H1 (cell line): ENCODE measurements around the gene PAX6. TPM values are rescaled to one million over a fixed set of nuclear protein-coding genes. Genes with fewer than 3 reads are reported as not detected.
A peak's percentile ranks its signal among the peaks of the same experiment; 100 is the strongest.

Experiments used
- CTCF ChIA-PET: fragments of 300-600 bp; sonication (Branson Sonifier 250); formaldehyde crosslinking; loops from one replicate; lab custom pipeline; 2021; ENCODE audit not compliant: partially characterized antibody; lab: Charles Lee
- POLR2A ChIA-PET: fragments of 300-600 bp; sonication (Branson Sonifier 250); formaldehyde crosslinking; loops from one replicate; lab custom pipeline; 2021; ENCODE audit warnings: inconsistent platforms; ENCODE audit not compliant: partially characterized antibody; lab: Charles Lee
- DNase-seq, 2 experiments: peaks; one replicate each; pipeline versions ENCODE4 v3.0.0 to v3.0.0-alpha.2; 2010 to 2022; ENCODE audit warnings: low spot score in 2 of 2, low read depth in 1 of 2, mixed read lengths in 1 of 2
- FAIRE-seq: peaks from 2 replicates; lab custom pipeline; 2011; peaks lifted over from hg19 to GRCh38; lab: Jason Lieb, UNC
- H2AFZ ChIP-seq: 2 replicates; pipeline ENCODE4 v1.8.1; 2012; ENCODE audit warnings: low read length, inconsistent platforms
- H2AK5ac ChIP-seq: 2 replicates; pipeline ENCODE4 v1.6.1; 2013; ENCODE audit warnings: low read depth, low read length
- H2BK120ac ChIP-seq: replicated peaks from 2 replicates; pipeline ENCODE3; 2013; ENCODE audit warnings: low read depth, low read length, inconsistent platforms
- H2BK12ac ChIP-seq: 2 replicates; pipeline ENCODE4 v1.6.1; 2013; ENCODE audit warnings: low read depth, low read length
- H2BK15ac ChIP-seq: 2 replicates; pipeline ENCODE4 v1.6.1; 2013; ENCODE audit warnings: low read length
- H2BK20ac ChIP-seq: 2 replicates; pipeline ENCODE4 v1.6.1; 2013; ENCODE audit warnings: low read length
- H2BK5ac ChIP-seq: 2 replicates; pipeline ENCODE4 v1.6.1; 2013; ENCODE audit warnings: low read depth, low read length
- H3K14ac ChIP-seq: 2 replicates; pipeline ENCODE4 v1.6.1; 2013; ENCODE audit warnings: inconsistent platforms; ENCODE audit not compliant: insufficient read length
- H3K18ac ChIP-seq: 2 replicates; pipeline ENCODE4 v1.6.1; 2013; ENCODE audit warnings: low read length; ENCODE audit errors: extremely low read depth
- H3K23ac ChIP-seq: 2 replicates; pipeline ENCODE4 v1.6.1; 2013; ENCODE audit warnings: inconsistent platforms; ENCODE audit not compliant: insufficient read length
- H3K23me2 ChIP-seq: 2 replicates; pipeline ENCODE4 v1.6.1; 2013; ENCODE audit warnings: low read depth, low read length
- H3K27ac ChIP-seq: 2 replicates; pipeline ENCODE4 v1.6.1; 2011; ENCODE audit warnings: low read depth, low read length, inconsistent platforms
- H3K27me3 ChIP-seq, 4 experiments: replicated peaks in 1 of 4; 1 replicate in 1 of 4; 2 replicates in 3 of 4; pipeline versions ENCODE4 v1.6.1 to v1.8.1; 2011 to 2013; ENCODE audit warnings: low read length in 3 of 4, mild to moderate bottlenecking in 3 of 4, inconsistent platforms in 2 of 4, mixed read lengths in 2 of 4, moderate library complexity in 1 of 4; ENCODE audit not compliant: control insufficient read depth in 3 of 4, insufficient read depth in 3 of 4; ENCODE audit errors: extremely low read depth in 1 of 4
- H3K36me3 ChIP-seq, 4 experiments: 2 replicates each; pipeline versions ENCODE4 v1.6.1 to v1.8.1; 2011 to 2013; ENCODE audit warnings: mild to moderate bottlenecking in 4 of 4, low read length in 3 of 4, moderate library complexity in 2 of 4, control low read depth in 1 of 4, inconsistent platforms in 1 of 4; ENCODE audit not compliant: insufficient read depth in 4 of 4, control insufficient read depth in 2 of 4
- H3K4ac ChIP-seq: replicated peaks from 2 replicates; pipeline ENCODE3; 2013; ENCODE audit warnings: low read length, low read depth, mixed read lengths, inconsistent platforms; ENCODE audit not compliant: insufficient read length
- H3K4me1 ChIP-seq, 4 experiments: replicated peaks in 1 of 4; 1 replicate in 1 of 4; 2 replicates in 3 of 4; pipeline versions ENCODE4 v1.6.1 to v1.8.1; 2011 to 2013; ENCODE audit warnings: low read length in 3 of 4, inconsistent platforms in 2 of 4, mixed read lengths in 1 of 4; ENCODE audit not compliant: insufficient read depth in 4 of 4, control insufficient read depth in 3 of 4
- H3K4me2 ChIP-seq, 2 experiments: 2 replicates each; pipeline versions ENCODE4 v1.6.1 to v1.8.1; 2011 to 2013; ENCODE audit warnings: low read depth in 2 of 2, low read length in 2 of 2, control low read depth in 1 of 2, inconsistent platforms in 1 of 2, mild to moderate bottlenecking in 1 of 2; ENCODE audit not compliant: insufficient read depth in 1 of 2
- H3K4me3 ChIP-seq, 4 experiments: fragments of 200-600, 300-600 bp in 1 of 4; sonication (generic), shearing (Covaris generic), sonication (Bioruptor Twin) in 1 of 4; 2 replicates each; pipeline versions ENCODE4 v1.5.1 to v1.8.1; 2011 to 2016; ENCODE audit warnings: low read length in 4 of 4, low read depth in 3 of 4, control low read depth in 2 of 4, inconsistent platforms in 2 of 4, mild to moderate bottlenecking in 2 of 4, mixed read lengths in 1 of 4, moderate library complexity in 1 of 4; ENCODE audit not compliant: insufficient read depth in 2 of 4; ENCODE audit errors: extremely low read depth in 1 of 4
- H3K56ac ChIP-seq: replicated peaks from 2 replicates; pipeline ENCODE3; 2013; ENCODE audit warnings: low read depth, mild to moderate bottlenecking, mixed read lengths, low read length, inconsistent platforms; ENCODE audit not compliant: insufficient read length
- H3K79me1 ChIP-seq: 2 replicates; pipeline ENCODE4 v1.6.1; 2013; ENCODE audit warnings: low read depth, low read length, control low read depth
- H3K79me2 ChIP-seq, 2 experiments: 2 replicates each; pipeline versions ENCODE4 v1.6.1 to v1.8.1; 2012 to 2013; ENCODE audit warnings: low read length in 2 of 2, mild to moderate bottlenecking in 2 of 2, inconsistent platforms in 1 of 2; ENCODE audit not compliant: insufficient read depth in 2 of 2, control insufficient read depth in 1 of 2
- H3K9ac ChIP-seq, 4 experiments: replicated peaks in 1 of 4; 1 replicate in 1 of 4; 2 replicates in 3 of 4; pipeline versions ENCODE4 v1.6.1 to v1.8.1; 2011 to 2013; ENCODE audit warnings: low read depth in 3 of 4, low read length in 3 of 4, control low read depth in 2 of 4, mild to moderate bottlenecking in 2 of 4, moderate library complexity in 2 of 4, inconsistent platforms in 1 of 4; ENCODE audit errors: extremely low read depth in 1 of 4
- H3K9me3 ChIP-seq, 2 experiments: 2 replicates each; pipeline versions ENCODE4 v1.6.1 to v1.8.1; 2012 to 2013; ENCODE audit warnings: mild to moderate bottlenecking in 2 of 2, moderate library complexity in 2 of 2, control low read depth in 1 of 2, inconsistent platforms in 1 of 2, low read depth in 1 of 2, low read length in 1 of 2, mixed read lengths in 1 of 2; ENCODE audit not compliant: insufficient read depth in 2 of 2
- H4K20me1 ChIP-seq, 2 experiments: replicated peaks in 1 of 2; 2 replicates each; pipeline versions ENCODE3 to v1.8.1; 2011 to 2013; ENCODE audit warnings: inconsistent platforms in 2 of 2, low read length in 2 of 2, mild to moderate bottlenecking in 1 of 2; ENCODE audit not compliant: insufficient read depth in 2 of 2, control insufficient read depth in 1 of 2
- H4K5ac ChIP-seq: 2 replicates; pipeline ENCODE4 v1.6.1; 2013; ENCODE audit warnings: low read length, low read depth, mixed read lengths, inconsistent platforms; ENCODE audit not compliant: insufficient read length
- H4K8ac ChIP-seq: 2 replicates; pipeline ENCODE4 v1.8.0; 2013; ENCODE audit warnings: mild to moderate bottlenecking, moderate library complexity, low read length, inconsistent platforms; ENCODE audit not compliant: insufficient read depth; ENCODE audit errors: extremely low read depth
- H4K91ac ChIP-seq: replicated peaks from 2 replicates; pipeline ENCODE3; 2013; ENCODE audit warnings: low read length, mixed read lengths, inconsistent platforms; ENCODE audit not compliant: insufficient read length
- ASH2L ChIP-seq: fragments of 200-600, 300-600 bp; sonication (generic); IDR thresholded peaks from one replicate; pipeline ENCODE4 v1.7.1; 2017; ENCODE audit warnings: low read length
- BRCA1 ChIP-seq: IDR thresholded peaks from 2 replicates; pipeline ENCODE4 v1.6.1; 2012; ENCODE audit warnings: low read depth, low read length, improper control_type of control experiment
- CREB1 ChIP-seq: IDR thresholded peaks from 2 replicates; pipeline ENCODE4 v1.6.1; 2012; ENCODE audit warnings: inconsistent platforms
- CTBP2 ChIP-seq: IDR thresholded peaks from 2 replicates; pipeline ENCODE4 v1.7.0; 2011; ENCODE audit warnings: borderline replicate concordance, mild to moderate bottlenecking, moderate library complexity, mixed read lengths, low read length; ENCODE audit not compliant: insufficient read depth, insufficient read length
- EGR1 ChIP-seq: IDR thresholded peaks from 2 replicates; pipeline ENCODE4 v1.6.1; 2011; ENCODE audit warnings: low read depth, low read length, borderline replicate concordance
- EZH2 ChIP-seq: fragments of 200-600 bp; sonication (generic); IDR thresholded peaks from 2 replicates; pipeline ENCODE4 v1.7.1; 2012; ENCODE audit warnings: low read depth, mild to moderate bottlenecking, moderate library complexity, low read length, inconsistent platforms; ENCODE audit not compliant: severe bottlenecking
- POLR2AphosphoS5 ChIP-seq: IDR thresholded peaks from 2 replicates; pipeline ENCODE4 v1.6.1; 2011; ENCODE audit warnings: low read depth, low read length
- RNF2 ChIP-seq: fragments of 200-900, 300-1000 bp; sonication (generic); IDR thresholded peaks from 2 replicates; pipeline ENCODE4 v1.7.1; 2016; ENCODE audit warnings: borderline replicate concordance, low read depth, mild to moderate bottlenecking, antibody characterized with exemption, low read length; ENCODE audit not compliant: poor library complexity, severe bottlenecking; ENCODE audit errors: missing control alignments
- SIN3A ChIP-seq, 2 experiments: IDR thresholded peaks in 1 of 2; conservative IDR thresholded peaks in 1 of 2; 2 replicates each; pipeline ENCODE4 v1.6.1; 2011 to 2012; ENCODE audit warnings: low read length in 2 of 2, improper control_type of control experiment in 1 of 2, low read depth in 1 of 2, mild to moderate bottlenecking in 1 of 2
- SP1 ChIP-seq: IDR thresholded peaks from 2 replicates; pipeline ENCODE4 v1.6.1; 2011; ENCODE audit warnings: low read depth, low read length
- SUZ12 ChIP-seq: fragments of 200-600 bp; sonication (generic); IDR thresholded peaks from 2 replicates; pipeline ENCODE4 v1.6.1; 2012; ENCODE audit warnings: mild to moderate bottlenecking, inconsistent platforms, low read length, moderate library complexity, mixed read lengths
- WGBS, 2 experiments: shearing (Covaris generic) in 1 of 2; methylation state at CpG; one replicate each; pipeline versions ENCODE4 v1.1.6 to v1.1.7; 2013 to 2015; ENCODE audit warnings: low lambda C conversion rate in 2 of 2, mixed read lengths in 2 of 2, inconsistent platforms in 1 of 2, low coverage in 1 of 2, missing lambda C conversion rate in 1 of 2; ENCODE audit not compliant: insufficient replicate concordance in 2 of 2, insufficient coverage in 1 of 2, insufficient read length in 1 of 2; ENCODE audit errors: extremely low coverage in 1 of 2, missing lambda C conversion rate in 1 of 2; 5-methylcytosine and 5-hydroxymethylcytosine counted together
- polyA plus RNA-seq, 7 experiments: library from polyadenylated mRNA; depleted of rRNA in 3 of 7; stranded (reverse) in 5 of 7; unstranded in 2 of 7; fragments of >200 nt in 5 of 7; fragments of 200-250 nt in 2 of 7; gene quantifications; 1 replicate in 5 of 7; 2 replicates in 1 of 7; 4 replicates in 1 of 7; pipeline versions ENCODE4 v1.2.1 to v1.2.3, GENCODE V29; 2011 to 2013; ENCODE audit warnings: missing spikeins in 2 of 7, mixed read lengths in 2 of 7
- total RNA-seq: library from RNA; stranded (reverse); fragmentation: NEBNext Ultra II Directional; extraction: Animal tissue kit (Norgen Biotek cat#: 25700); gene quantifications from 2 replicates; pipeline ENCODE4 v1.2.1, GENCODE V29; 2021

PAX6 gene
- total and polyA plus RNA-seq, 2 of the 8 experiments (the other 6 are each of a cell fraction or from before 2014, with no cell fraction given): 0.30 to 0.65 TPM

GRCh38 chr11:31826536-31827438, 15.7 kb upstream of the PAX6 start:
- no peak overlapping the region for H3K56ac ChIP-seq
- no peak overlapping the region for H3K14ac ChIP-seq
- H4K8ac ChIP-seq: no peak overlapping the region
- peak in 1 of 2 experiments; percentile 71 for DNase-seq
- TF ChIP-seq SIN3A (conservative IDR thresholded peaks at IDR 0.05 in 1 of 2, IDR thresholded peaks at IDR 0.05 in 1 of 2; ENCODE audit: low read depth in 1 of 2, low read length in 2 of 2): 0 out of 4 replicates have a peak, but pooled peaks of 1 of the 2 experiments have one; percentile 39
- peak; percentile 91 for TF ChIP-seq SUZ12
- TF ChIP-seq SP1: no peak
- TF ChIP-seq EGR1: 0 out of 2 replicates have a peak, but pooled peaks have one; percentile 9
- peak; percentile 76 for TF ChIP-seq CTBP2
- TF ChIP-seq BRCA1: no peak
- TF ChIP-seq EZH2: peak; percentile 79
- peak; percentile 47 for TF ChIP-seq ASH2L
- peak; percentile 59; the same call in 1 of the 2 replicates for TF ChIP-seq CREB1
- TF ChIP-seq RNF2: peak; percentile 67
- no peak for TF ChIP-seq POLR2AphosphoS5
- no peak overlapping the region for H3K9ac ChIP-seq
- H2BK120ac ChIP-seq: no peak overlapping the region
- no peak overlapping the region for H4K91ac ChIP-seq
- H2AK5ac ChIP-seq: no peak overlapping the region
- no peaks in the 10 kb centered on the region for H3K9me3 ChIP-seq
- no peak overlapping the region for H3K23ac ChIP-seq
- peak overlapping the region; percentile 24 to 58 (median 37) for H3K4me3 ChIP-seq
- H2BK5ac ChIP-seq: no peak overlapping the region
- peaks cover 24 to 38% (median 32%) of the 10 kb centered on the region in 4 experiments for H3K4me1 ChIP-seq
- peak overlapping the region; percentile 65 to 68 for H3K4me2 ChIP-seq
- H3K27ac ChIP-seq: no peak overlapping the region
- H4K5ac ChIP-seq: no peak overlapping the region
- no peak overlapping the region for H2BK12ac ChIP-seq
- H2BK20ac ChIP-seq: no peak overlapping the region
- H3K27me3 ChIP-seq: peaks cover 41 to 71% (median 62%) of the 10 kb centered on the region in 4 experiments
- no peak overlapping the region for H2BK15ac ChIP-seq
- H2AFZ ChIP-seq: no peak overlapping the region
- WGBS, 2 experiments: 2% methylated on average over 41 of the region's 55 CpGs; no CpG with 5 or more reads in 1 of the 2 experiments
- no peak overlapping the region for H3K4ac ChIP-seq
- H3K18ac ChIP-seq: no peak overlapping the region
- H4K20me1 ChIP-seq: peaks cover 0 to 2% of the 10 kb centered on the region in 2 experiments
- no peaks in the 10 kb centered on the region for H3K79me2 ChIP-seq
- POLR2A ChIA-PET: interaction anchor here (1.2 to 4.1 kb wide), 3 partner anchors 20 to 28 kb away, joined by 4 to 18 read pairs (median 5); no protein-coding TSS in a partner anchor
- peaks cover 6% of the 10 kb centered on the region; the same call in 1 of the 2 replicates for H3K23me2 ChIP-seq
- no peaks in the 10 kb centered on the region for H3K79me1 ChIP-seq
- FAIRE-seq: no peak
- no peaks in the 10 kb centered on the region; a peak in 1 of 8 replicates for H3K36me3 ChIP-seq
- CTCF ChIA-PET: no interaction called here
